ENCODE results near the gene BCL2L11.

Gene BCL2L11

GRCh38 chr2:111171337-111171930 is 50.7 kb downstream of the BCL2L11 start:
- FAIRE-seq = no peak

DNA sequence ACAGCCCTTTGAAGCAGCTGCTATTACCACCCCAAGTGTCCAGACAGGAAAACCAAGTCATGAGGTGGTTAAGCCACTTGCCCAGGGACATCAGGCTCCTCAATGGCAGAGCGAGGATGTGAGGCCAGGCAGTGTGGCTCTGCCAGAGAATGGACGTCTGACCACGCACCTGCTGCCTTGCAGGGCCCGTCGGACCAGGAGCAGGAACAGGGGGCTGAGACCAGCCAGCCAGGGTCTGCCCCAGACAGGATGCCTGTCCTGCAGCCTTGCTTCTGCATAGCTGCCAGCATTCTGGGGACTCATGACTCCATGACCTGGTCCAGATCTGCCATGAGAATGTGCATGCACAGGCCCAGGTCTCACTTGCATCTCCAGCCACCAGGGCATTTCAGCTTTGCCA is 52.0 kb downstream of the BCL2L11 start:
- FAIRE-seq = no peak

- FAIRE-seq = no peak
Measured at GRCh38 chr2:111173338-111173737, 52.6 kb downstream of the BCL2L11 start.

- FAIRE-seq = no peak
Measured at GRCh38 chr2:111173856-111174255, 53.1 kb downstream of the BCL2L11 start.

- FAIRE-seq = no peak
Measured at GRCh38 chr2:111175615-111176014, 54.9 kb downstream of the BCL2L11 start.

GRCh38 chr2:111176388-111176787 is 55.7 kb downstream of the BCL2L11 start:
- FAIRE-seq = no peak

GRCh38 chr2:111176867-111177266 is 56.2 kb downstream of the BCL2L11 start:
- FAIRE-seq = no peak

GRCh38 chr2:111178296-111178695 is 57.6 kb downstream of the BCL2L11 start:
- no peak for FAIRE-seq

DNA sequence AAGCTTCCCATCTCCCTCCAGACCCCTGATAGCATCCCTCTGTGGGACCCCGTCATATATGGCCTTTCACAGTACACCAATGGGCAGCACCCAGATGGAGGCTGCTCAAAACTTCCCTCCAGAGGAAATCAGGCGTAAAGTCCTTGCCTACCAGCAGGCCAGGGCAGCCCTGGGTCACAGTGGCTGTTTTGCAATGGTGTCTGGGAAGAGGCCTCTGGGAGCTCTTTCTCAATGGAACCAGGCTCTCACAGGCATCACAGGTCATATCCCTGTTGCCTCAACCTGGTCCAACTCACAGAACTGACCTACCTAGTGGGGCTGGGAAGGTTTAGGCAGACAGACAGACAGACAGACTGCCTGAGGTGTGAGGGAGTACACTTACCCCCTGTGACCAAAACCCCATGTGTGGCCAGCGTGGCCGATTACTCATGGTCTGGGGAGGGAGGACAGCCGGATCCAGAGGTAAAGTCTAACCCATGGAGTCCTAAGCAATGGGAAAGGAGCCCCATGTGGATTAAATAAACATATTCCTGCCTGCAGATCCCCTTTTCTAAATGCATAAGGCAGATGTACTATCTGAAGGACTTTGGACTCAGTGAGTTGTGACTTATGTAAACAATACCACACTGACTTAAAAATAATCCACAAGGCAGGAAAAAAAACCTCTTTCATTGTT is 58.2 kb downstream of the BCL2L11 start:
- FAIRE-seq = no peak

DNA sequence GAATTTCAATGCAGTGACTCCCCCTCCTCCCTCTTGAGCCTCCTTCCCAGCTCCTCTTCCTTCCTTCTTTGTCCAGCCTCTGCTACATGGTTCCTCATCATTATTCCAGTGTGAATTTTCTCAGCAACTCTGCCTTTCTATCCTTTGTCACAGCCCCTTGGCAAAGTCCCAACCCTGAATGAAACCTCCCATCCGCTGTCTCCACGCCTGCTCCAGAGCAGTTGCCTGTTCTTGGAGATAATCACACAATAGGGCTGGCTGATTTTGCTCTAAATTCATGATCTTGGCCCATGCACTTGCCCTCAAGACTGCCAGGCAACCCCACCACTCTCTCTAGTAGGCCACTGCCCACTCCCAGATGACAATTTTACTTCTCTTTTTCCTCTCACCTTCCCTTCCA is 61.4 kb downstream of the BCL2L11 start:
- FAIRE-seq = no peak

- FAIRE-seq = no peak
Measured at GRCh38 chr2:111182740-111183139, 62.0 kb downstream of the BCL2L11 start.

- FAIRE-seq = no peak
Measured at GRCh38 chr2:111184725-111185310, 64.1 kb downstream of the BCL2L11 start.

GRCh38 chr2:111185361-111186022 is 64.8 kb downstream of the BCL2L11 start:
- no peak for FAIRE-seq

DNA sequence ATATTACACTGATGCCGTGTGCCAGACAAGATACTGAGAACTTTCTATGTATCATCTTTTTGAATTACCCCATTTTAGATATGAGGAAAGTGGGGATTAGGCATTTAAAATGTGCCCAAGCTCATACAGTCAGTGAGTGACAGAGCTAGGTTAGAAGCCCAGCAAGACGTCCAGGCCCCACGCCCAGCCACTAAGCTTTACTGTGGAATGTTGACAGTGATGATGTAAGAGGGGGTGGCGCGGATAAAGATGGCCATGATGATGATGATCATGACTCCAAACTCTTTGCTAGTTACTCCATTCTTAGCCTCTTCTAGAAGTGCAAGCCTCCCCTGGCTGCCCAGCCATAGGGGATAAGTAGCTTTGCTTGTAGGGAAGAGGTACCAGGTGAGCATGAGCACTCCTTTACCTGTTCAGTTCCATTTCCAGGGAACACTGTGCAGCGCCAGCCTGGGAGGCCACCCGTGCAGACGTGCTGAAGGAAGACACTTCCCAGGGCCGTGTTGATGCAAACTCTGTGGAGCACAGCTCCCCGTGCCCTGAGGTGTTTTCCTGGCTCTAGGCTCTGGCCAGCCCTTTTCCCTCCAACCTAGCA is 65.5 kb downstream of the BCL2L11 start:
- FAIRE-seq = no peak

DNA sequence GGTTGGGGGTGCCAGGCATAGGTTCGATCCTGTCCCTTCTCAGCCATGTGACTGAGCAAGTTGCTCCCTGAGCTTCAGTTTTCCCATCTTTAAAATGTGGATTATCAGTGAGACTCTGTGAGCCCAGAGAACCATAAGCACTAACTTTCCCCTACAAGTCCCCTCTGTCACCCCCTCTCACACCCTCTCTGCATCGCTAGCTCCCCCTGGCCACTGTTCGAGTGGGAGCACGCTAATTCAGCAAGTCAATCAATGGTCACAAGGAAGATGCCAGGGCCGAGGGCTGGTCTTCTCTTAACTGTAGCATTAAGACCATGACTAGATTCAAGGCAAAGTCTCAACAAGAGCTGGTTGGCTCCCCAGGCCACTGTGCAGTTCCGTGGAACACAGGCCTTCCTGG is 66.2 kb downstream of the BCL2L11 start:
- FAIRE-seq = no peak

DNA sequence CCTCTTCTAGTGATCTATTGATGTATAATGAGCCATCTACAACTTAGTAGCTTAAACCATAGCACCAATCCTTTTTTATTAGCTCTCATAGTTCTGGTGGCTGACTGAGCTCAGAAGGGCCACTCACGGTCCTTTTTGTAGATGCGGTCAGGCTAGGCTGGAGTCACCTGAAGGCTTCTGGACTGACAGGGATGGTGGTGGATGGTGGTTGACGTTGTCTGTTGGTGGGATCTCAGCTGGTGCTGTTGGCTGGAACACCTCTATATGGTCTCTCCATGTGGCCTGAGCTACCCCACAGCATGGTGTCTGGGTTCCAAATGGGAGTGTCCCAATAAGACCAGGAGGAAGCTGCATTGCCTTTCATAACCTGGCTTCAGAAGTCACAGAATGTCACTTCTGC is 68.0 kb downstream of the BCL2L11 start:
- no peak for FAIRE-seq

- FAIRE-seq = no peak
Measured at GRCh38 chr2:111189106-111189505, 68.4 kb downstream of the BCL2L11 start.

DNA sequence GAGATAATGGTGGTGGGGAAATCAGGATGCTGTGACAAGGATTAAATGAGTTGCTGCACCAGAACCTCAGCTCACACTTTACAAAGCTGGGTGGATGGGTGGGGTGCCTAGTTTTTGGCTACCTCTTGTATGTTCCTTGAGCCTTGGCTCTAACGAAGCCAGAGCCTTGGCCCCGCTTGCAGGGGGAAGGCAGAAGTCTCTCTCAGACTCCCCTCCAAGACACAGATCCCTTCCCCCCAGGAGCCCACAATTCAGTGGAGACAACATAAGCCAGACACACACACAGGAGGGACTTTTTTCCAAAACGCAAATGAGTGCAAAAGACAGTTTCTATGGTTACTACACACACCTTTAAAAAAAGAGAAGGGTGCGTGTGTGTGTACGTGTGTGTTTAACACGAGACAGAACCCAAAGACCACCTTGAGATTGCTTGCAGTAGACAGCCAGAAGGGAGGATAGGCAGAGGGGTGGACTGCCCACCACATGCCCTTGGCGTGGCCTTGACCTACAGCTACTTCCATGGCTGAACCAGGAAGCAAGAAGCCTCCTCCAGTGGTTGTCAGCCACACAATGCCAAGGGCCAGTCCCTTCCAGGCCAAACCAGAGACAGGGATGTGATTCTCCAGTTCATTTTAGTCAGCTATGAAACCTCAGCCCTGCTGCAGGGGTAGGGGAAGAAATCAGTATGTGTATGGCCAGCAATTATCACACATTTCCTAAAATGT is 70.3 kb downstream of the BCL2L11 start:
- FAIRE-seq = no peak

DNA sequence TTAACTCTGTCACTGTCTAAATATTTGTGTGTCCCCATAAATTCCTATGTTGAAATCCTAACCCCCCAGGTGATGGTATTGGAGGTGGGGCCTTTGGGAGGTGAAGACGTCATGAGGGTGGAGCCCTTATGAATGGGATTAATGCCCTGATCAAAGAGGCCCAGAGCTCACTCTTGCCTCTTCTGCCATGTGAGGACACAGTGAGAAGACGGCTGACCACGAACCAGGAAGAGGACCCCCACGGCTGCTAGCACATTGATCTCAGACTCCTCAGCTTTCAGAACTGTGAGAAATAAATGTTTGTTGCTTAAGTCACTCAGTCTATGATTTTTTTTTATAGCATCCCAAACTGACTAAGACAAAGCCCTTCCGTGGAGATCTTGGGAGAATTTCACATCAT is 71.2 kb downstream of the BCL2L11 start:
- FAIRE-seq = no peak

- no peak for FAIRE-seq
Measured at GRCh38 chr2:111192776-111193368, 72.2 kb downstream of the BCL2L11 start.

DNA sequence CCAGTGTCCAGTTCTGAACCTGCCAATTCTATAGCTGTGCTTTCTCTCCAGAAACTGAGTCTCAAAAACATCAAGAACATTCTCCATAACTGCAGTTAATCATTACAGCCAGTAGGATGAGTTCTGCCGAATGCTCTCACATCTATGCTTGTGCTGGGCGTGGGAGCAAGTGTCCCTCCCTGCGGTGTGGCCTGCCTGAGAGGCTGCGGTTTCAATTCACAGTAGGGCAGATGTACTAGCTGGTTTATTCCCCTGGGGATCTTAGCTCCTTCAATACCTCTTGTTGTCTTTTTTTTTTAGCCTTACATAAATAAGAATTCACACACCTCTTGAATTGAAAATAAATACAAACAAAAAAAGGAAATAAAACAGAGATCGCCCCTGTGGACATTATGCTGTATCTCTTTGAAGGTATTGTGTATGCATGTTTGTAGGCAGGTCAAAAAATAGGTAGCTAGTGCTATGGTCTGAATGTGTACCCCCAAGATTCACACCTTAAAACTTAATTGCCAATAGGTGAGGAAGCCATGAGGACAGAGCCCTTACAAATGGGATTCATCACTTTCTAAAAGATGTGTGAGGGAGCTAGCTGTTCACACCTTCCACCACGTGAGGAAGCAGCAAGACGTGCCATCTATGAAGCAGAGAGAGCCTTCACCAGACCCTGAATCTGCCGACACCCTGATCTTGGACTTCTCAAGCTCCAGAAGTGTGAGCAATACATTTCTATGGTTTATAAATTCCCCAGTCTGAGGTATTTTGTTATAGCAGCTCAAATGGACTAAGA is 74.3 kb downstream of the BCL2L11 start:
- FAIRE-seq = no peak

- no peak for FAIRE-seq
Measured at GRCh38 chr2:111196435-111196834, 75.7 kb downstream of the BCL2L11 start.
